HCT116 (cell line): ENCODE data around the gene HERPUD2.

Experiments used
- EGR1 ChIP-seq: IDR thresholded peaks from 2 replicates; pipeline ENCODE4 v1.6.1; 2012; ENCODE audit warnings: low read depth
- TF ChIP-seq, protein P1 (sequence below), 3 experiments: fragments of 200-600 bp in 1 of 3; sonication (generic) in 1 of 3; IDR thresholded peaks in 2 of 3; conservative IDR thresholded peaks in 1 of 3; 2 replicates each; pipeline ENCODE4 v1.5.1; 2012 to 2017; ENCODE audit warnings: low read depth in 2 of 3, low read length in 2 of 3, antibody characterized with exemption in 1 of 3, borderline replicate concordance in 1 of 3, control low read depth in 1 of 3, mild to moderate bottlenecking in 1 of 3, mixed read lengths in 1 of 3, mixed run types in 1 of 3, moderate library complexity in 1 of 3; ENCODE audit not compliant: insufficient read depth in 1 of 3
- TF ChIP-seq, protein P2 (sequence below): IDR thresholded peaks from 2 replicates; pipeline ENCODE4 v1.6.1; 2012; ENCODE audit warnings: low read depth

GRCh38 chr7:35704261-35704660 lies 9.3 kb upstream of the HERPUD2 start:
- TF ChIP-seq, protein P1, sequence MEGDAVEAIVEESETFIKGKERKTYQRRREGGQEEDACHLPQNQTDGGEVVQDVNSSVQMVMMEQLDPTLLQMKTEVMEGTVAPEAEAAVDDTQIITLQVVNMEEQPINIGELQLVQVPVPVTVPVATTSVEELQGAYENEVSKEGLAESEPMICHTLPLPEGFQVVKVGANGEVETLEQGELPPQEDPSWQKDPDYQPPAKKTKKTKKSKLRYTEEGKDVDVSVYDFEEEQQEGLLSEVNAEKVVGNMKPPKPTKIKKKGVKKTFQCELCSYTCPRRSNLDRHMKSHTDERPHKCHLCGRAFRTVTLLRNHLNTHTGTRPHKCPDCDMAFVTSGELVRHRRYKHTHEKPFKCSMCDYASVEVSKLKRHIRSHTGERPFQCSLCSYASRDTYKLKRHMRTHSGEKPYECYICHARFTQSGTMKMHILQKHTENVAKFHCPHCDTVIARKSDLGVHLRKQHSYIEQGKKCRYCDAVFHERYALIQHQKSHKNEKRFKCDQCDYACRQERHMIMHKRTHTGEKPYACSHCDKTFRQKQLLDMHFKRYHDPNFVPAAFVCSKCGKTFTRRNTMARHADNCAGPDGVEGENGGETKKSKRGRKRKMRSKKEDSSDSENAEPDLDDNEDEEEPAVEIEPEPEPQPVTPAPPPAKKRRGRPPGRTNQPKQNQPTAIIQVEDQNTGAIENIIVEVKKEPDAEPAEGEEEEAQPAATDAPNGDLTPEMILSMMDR (IDR thresholded peaks at IDR 0.05 in 2 of 3, conservative IDR thresholded peaks at IDR 0.05 in 1 of 3; ENCODE audit: borderline replicate concordance in 1 of 3, insufficient read depth in 1 of 3, low read depth in 2 of 3, low read length in 2 of 3) = no peak
- TF ChIP-seq, protein P2, sequence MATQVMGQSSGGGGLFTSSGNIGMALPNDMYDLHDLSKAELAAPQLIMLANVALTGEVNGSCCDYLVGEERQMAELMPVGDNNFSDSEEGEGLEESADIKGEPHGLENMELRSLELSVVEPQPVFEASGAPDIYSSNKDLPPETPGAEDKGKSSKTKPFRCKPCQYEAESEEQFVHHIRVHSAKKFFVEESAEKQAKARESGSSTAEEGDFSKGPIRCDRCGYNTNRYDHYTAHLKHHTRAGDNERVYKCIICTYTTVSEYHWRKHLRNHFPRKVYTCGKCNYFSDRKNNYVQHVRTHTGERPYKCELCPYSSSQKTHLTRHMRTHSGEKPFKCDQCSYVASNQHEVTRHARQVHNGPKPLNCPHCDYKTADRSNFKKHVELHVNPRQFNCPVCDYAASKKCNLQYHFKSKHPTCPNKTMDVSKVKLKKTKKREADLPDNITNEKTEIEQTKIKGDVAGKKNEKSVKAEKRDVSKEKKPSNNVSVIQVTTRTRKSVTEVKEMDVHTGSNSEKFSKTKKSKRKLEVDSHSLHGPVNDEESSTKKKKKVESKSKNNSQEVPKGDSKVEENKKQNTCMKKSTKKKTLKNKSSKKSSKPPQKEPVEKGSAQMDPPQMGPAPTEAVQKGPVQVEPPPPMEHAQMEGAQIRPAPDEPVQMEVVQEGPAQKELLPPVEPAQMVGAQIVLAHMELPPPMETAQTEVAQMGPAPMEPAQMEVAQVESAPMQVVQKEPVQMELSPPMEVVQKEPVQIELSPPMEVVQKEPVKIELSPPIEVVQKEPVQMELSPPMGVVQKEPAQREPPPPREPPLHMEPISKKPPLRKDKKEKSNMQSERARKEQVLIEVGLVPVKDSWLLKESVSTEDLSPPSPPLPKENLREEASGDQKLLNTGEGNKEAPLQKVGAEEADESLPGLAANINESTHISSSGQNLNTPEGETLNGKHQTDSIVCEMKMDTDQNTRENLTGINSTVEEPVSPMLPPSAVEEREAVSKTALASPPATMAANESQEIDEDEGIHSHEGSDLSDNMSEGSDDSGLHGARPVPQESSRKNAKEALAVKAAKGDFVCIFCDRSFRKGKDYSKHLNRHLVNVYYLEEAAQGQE = no peak
- TF ChIP-seq EGR1 = no peak
